Measurements from ENCODE around the gene KIAA1958. TPM values are rescaled to one million over a fixed set of nuclear protein-coding genes. Genes with fewer than 3 reads are reported as not detected.

The KIAA1958 gene
- total RNA-seq, 1 experiment from 2014 or later: 18.5 TPM

- Histone ChIP-seq H3K79me2 (ENCODE audit: insufficient read depth, low read length) (no peaks in the 10 kb centered on the region; the same call in 1 of the 2 replicates), H4K20me1 (ENCODE audit: insufficient read depth) (no peaks in the 10 kb centered on the region), H3K4me3 (replicated peaks in 1 of 2; ENCODE audit: low read depth in 1 of 2, low read length in 2 of 2) (no peak overlapping the region), H3K9me3 (ENCODE audit: control insufficient read depth in 1 of 2, insufficient read depth in 1 of 2, low read depth in 1 of 2, low read length in 2 of 2) (no peaks in the 10 kb centered on the region), H3K4me2 (ENCODE audit: low read length) (no peak overlapping the region), H3K27ac (ENCODE audit: low read depth, low read length) (no peak overlapping the region), H3K27me3 (ENCODE audit: insufficient read depth, low read length) (no peaks in the 10 kb centered on the region), H2AFZ (ENCODE audit: low read depth, low read length, poor library complexity, severe bottlenecking) (no peak overlapping the region), H3K36me3 (ENCODE audit: control insufficient read depth in 1 of 2, insufficient read depth in 2 of 2, low read length in 2 of 2) (no peaks in the 10 kb centered on the region), H3K9ac (ENCODE audit: low read length) (no peak overlapping the region), H3K4me1 (ENCODE audit: control insufficient read depth in 1 of 2, insufficient read depth in 2 of 2, low read length in 2 of 2) (no peaks in the 10 kb centered on the region), H3K9me2 (ENCODE audit: insufficient read depth) (no peaks in the 10 kb centered on the region)
- POLR2A ChIA-PET: no interaction called here
- no TSS peak for BruUV-seq (replicated peaks)
- DNase-seq (ENCODE audit: low read depth, low spot score): no peak
- RAD21 ChIA-PET (ENCODE audit: low non-redundant PET in 1 of 2, low total read pairs in 2 of 2, uncharacterized antibody in 2 of 2, unreplicated experiment in 2 of 2): no interaction called here
- CTCF ChIA-PET: no interaction called here
- no peak for ATAC-seq
- no peak for TF ChIP-seq ATF3 (IDR thresholded peaks at IDR 0.05)
- TF ChIP-seq SIN3A (IDR thresholded peaks at IDR 0.05; ENCODE audit: low read depth): no peak
- TF ChIP-seq CTCF (IDR thresholded peaks at IDR 0.05 in 2 of 3, conservative IDR thresholded peaks at IDR 0.05 in 1 of 3; ENCODE audit: borderline replicate concordance in 1 of 3, insufficient read depth in 1 of 3, low read depth in 2 of 3, low read length in 2 of 3): no peak
- TF ChIP-seq POLR2A (IDR thresholded peaks at IDR 0.05; ENCODE audit: borderline replicate concordance, extremely low read depth, insufficient read depth, insufficient read length): no peak
- no peak for TF ChIP-seq POLR2AphosphoS5 (IDR thresholded peaks at IDR 0.05; ENCODE audit: low read depth, low read length)
- TF ChIP-seq ELF1 (IDR thresholded peaks at IDR 0.05; ENCODE audit: borderline replicate concordance, low read depth): no peak
- no peak for TF ChIP-seq EZH2phosphoT487 (IDR thresholded peaks at IDR 0.05; ENCODE audit: borderline replicate concordance)
- TF ChIP-seq RAD21 (IDR thresholded peaks at IDR 0.05; ENCODE audit: low read depth): no peak
- no peak for TF ChIP-seq ZFX (IDR thresholded peaks at IDR 0.05)
- TF ChIP-seq JUND (IDR thresholded peaks at IDR 0.05): no peak
- TF ChIP-seq CEBPB (IDR thresholded peaks at IDR 0.05; ENCODE audit: low read depth): no peak
- TF ChIP-seq REST (IDR thresholded peaks at IDR 0.05; ENCODE audit: low read depth): no peak
- no peak for TF ChIP-seq EZH2 (IDR thresholded peaks at IDR 0.05)
- intact Hi-C loops (cut with micrococcal nuclease): no loop called here
Observed at GRCh38 chr9:112545237-112545636, 58.6 kb downstream of the KIAA1958 start.

Data from HCT116 (cell line).